ENCODE data around the gene SGO2. TPM values are rescaled to one million over a fixed set of nuclear protein-coding genes. Genes with fewer than 3 reads are reported as not detected.

Gene SGO2
- total RNA-seq, 4 donors from 2014 or later = 0.71 to 2.5 (median 1.9) TPM

DNA sequence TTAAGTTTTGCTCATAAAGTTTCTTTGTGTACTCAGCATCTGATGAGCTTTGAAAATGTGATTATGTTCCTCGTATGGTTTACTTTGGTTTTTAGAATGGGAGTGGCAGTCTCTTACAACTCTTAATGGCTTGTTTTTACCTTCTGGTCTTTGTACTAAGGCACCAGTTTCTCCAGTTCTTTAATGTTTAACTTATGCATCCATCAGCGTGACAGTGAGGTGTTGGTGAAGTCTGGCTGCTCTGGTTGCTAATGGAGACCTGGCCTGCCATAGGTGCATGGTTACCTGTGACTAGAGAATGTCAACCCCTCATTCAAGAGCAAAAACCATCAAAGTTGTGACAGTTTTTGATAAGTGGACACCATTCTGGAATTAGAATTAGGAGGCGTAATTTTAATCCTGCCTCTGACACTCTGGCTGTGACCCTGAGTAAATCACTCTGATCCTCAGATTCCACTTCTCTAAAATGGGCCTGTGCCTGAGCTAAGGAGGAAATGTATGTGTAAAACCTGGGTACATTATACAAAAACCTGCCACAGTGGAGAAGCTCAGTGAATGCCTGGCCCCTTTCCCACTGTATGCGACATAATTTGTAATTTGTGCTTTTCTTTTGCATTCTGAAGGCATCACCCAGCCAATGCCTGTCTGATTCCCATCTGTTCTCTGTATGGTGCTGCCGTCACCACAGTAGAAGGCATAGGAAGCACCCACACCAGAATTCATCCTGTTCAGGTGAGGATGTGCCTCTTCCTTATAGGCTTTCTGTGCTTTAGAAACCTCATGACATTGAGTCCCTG lies 71.0 kb downstream of the SGO2 start:
- Histone ChIP-seq H3K27me3 (no peaks in the 10 kb centered on the region), H3K27ac (replicated peaks in 1 of 4) (no peak overlapping the region), H3K4me3 (no peak overlapping the region), H3K36me3 (peaks cover 0 to 61% (median 5%) of the 10 kb centered on the region in 4 donors), H3K4me1 (no peaks in the 10 kb centered on the region), H3K9me3 (no peaks in the 10 kb centered on the region)
- WGBS = 85% methylated on average over 5 of the region's 5 CpGs
- intact Hi-C loops (cut with DNase I) = no loop called here
- DNase-seq (ENCODE audit: extremely low spot score) = peak; percentile 80
- no peak for TF ChIP-seq POLR2A (IDR thresholded peaks at IDR 0.05; ENCODE audit: low read depth)
- TF ChIP-seq POLR2AphosphoS5 (IDR thresholded peaks at IDR 0.05) = no peak
- no peak for TF ChIP-seq EP300 (IDR thresholded peaks at IDR 0.05)
- TF ChIP-seq, protein P1, sequence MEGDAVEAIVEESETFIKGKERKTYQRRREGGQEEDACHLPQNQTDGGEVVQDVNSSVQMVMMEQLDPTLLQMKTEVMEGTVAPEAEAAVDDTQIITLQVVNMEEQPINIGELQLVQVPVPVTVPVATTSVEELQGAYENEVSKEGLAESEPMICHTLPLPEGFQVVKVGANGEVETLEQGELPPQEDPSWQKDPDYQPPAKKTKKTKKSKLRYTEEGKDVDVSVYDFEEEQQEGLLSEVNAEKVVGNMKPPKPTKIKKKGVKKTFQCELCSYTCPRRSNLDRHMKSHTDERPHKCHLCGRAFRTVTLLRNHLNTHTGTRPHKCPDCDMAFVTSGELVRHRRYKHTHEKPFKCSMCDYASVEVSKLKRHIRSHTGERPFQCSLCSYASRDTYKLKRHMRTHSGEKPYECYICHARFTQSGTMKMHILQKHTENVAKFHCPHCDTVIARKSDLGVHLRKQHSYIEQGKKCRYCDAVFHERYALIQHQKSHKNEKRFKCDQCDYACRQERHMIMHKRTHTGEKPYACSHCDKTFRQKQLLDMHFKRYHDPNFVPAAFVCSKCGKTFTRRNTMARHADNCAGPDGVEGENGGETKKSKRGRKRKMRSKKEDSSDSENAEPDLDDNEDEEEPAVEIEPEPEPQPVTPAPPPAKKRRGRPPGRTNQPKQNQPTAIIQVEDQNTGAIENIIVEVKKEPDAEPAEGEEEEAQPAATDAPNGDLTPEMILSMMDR (IDR thresholded peaks at IDR 0.05) = no peak

DNA sequence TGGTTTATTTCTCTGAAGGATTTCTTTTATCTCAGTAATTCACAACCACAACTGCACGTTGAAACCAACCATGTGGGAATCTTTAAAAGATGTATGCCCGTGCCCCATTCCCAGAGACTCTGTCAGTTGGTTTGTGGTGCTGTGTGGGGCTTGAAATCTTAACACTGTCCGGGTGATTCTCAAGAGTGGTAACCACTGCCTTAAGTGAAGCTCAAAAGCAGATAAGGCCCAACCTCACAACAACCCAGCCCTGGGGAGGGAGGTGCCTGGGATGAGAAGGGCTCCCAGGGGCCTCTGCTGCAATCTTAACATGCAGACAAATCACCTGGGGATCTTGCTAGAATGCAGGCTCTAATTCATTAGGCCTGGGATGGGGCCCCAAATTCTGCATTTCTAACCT lies 73.2 kb downstream of the SGO2 start:
- intact Hi-C loops (cut with DNase I) = no loop called here
- Histone ChIP-seq H3K4me3 (no peak overlapping the region), H3K4me1 (no peaks in the 10 kb centered on the region), H3K36me3 (peaks cover 0 to 75% (median 9%) of the 10 kb centered on the region in 4 donors), H3K9me3 (no peaks in the 10 kb centered on the region), H3K27me3 (no peaks in the 10 kb centered on the region), H3K27ac (replicated peaks in 1 of 4) (no peak overlapping the region)
- no peak for TF ChIP-seq EP300 (IDR thresholded peaks at IDR 0.05)
- TF ChIP-seq POLR2AphosphoS5 (IDR thresholded peaks at IDR 0.05) = no peak
- TF ChIP-seq, protein P1 (IDR thresholded peaks at IDR 0.05) = no peak
- no peak for TF ChIP-seq POLR2A (IDR thresholded peaks at IDR 0.05; ENCODE audit: low read depth)
- peak; percentile 86 for DNase-seq (ENCODE audit: extremely low spot score)
- WGBS = 93% methylated on average over 3 of the region's 3 CpGs

DNA sequence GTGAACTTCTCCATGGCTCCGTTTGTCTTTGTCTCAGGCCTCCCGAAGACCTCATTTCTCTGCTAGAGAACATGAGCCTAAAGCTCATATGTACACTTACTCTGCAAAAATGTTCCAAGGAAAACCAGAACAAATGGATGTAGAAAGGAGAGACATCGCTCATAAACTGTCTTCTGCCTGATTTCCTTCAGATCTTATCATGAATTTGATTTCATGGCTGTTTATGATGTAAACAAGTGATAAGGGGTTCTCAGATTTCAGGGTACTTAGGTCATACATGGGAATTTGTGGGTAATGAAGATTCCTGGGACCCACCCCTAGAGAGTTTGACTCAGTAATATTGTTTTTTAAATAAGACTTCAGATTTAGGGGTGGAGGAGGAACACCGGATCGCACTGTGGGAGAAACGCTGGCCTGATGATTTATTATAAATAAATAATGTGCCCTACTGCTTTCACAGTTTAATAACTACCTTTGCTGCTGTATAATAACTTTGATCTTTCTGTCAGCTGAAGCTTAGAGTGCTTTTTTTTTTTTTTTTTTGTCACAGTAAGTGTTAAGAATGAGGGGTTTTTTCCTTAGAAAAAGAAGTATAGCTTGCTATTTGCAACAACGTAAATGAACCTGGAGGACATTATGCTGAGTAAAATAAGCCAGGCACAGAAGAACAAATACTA lies 74.7 kb downstream of the SGO2 start:
- Histone ChIP-seq H3K27me3 (no peaks in the 10 kb centered on the region), H3K27ac (replicated peaks in 1 of 4) (no peak overlapping the region), H3K4me3 (no peak overlapping the region), H3K9me3 (no peaks in the 10 kb centered on the region), H3K4me1 (no peaks in the 10 kb centered on the region), H3K36me3 (peaks cover 0 to 81% (median 9%) of the 10 kb centered on the region in 4 donors)
- TF ChIP-seq POLR2A (IDR thresholded peaks at IDR 0.05; ENCODE audit: low read depth) (no peak), EP300 (IDR thresholded peaks at IDR 0.05) (no peak), POLR2AphosphoS5 (IDR thresholded peaks at IDR 0.05) (no peak)
- TF ChIP-seq, protein P1 (IDR thresholded peaks at IDR 0.05) = no peak
- intact Hi-C loops (cut with DNase I) = no loop called here
- 70% methylated on average over 7 of the region's 7 CpGs for WGBS
- no peak for DNase-seq (ENCODE audit: extremely low spot score)

DNA sequence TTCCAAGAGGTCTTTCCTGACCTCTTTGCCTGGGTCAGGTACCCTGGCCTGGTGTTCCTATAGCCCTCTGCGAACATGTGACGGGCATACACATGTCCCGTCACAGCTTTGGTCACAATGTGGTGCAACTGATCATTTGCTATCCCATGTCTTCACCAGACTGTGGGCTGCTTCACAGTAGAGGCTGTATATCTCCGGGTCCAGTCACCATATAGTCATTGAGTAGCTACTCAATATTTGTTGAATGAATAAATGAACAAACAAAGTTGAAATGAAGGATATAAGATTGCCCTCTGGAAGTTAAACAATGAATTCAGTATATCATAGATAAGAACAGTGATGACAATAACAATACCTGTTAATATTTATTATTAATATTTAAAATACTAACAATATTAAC lies 76.6 kb downstream of the SGO2 start:
- no peak for DNase-seq (ENCODE audit: extremely low spot score)
- WGBS = 98% methylated on average over 4 of the region's 4 CpGs
- H3K27me3 ChIP-seq = no peaks in the 10 kb centered on the region
- intact Hi-C loops (cut with DNase I) = no loop called here
- H3K27ac ChIP-seq (replicated peaks in 1 of 4) = no peak overlapping the region
- TF ChIP-seq POLR2A (IDR thresholded peaks at IDR 0.05; ENCODE audit: low read depth) (no peak), EP300 (IDR thresholded peaks at IDR 0.05) (no peak), POLR2AphosphoS5 (IDR thresholded peaks at IDR 0.05) (no peak)
- TF ChIP-seq, protein P1 (IDR thresholded peaks at IDR 0.05) = no peak
- no peaks in the 10 kb centered on the region for H3K9me3 ChIP-seq
- H3K36me3 ChIP-seq = peaks cover 0 to 82% (median 8%) of the 10 kb centered on the region in 4 donors
- H3K4me1 ChIP-seq = no peaks in the 10 kb centered on the region
- H3K4me3 ChIP-seq = no peak overlapping the region
